Ovary (tissue), 9 donors: ENCODE data around the gene GATM. TPM values are rescaled to one million over a fixed set of nuclear protein-coding genes. Genes with fewer than 3 reads are reported as not detected.
"Not testable (repeated sequence)": the region's sequence is repeated elsewhere in the genome, so short reads cannot be mapped to it uniquely, and the experiment has no call there.

ENCODE experiments used
- DNase-seq, 5 donors: peaks; one replicate each; pipeline ENCODE4 v3.0.0-alpha.2; 2019 to 2020
- H3K27ac ChIP-seq, 2 donors: fragments of 200-600 bp; one replicate each; pipeline versions ENCODE4 v1.5.1 to v1.8.0; 2019 to 2022
- H3K27me3 ChIP-seq: fragments of 200-600 bp; one replicate; pipeline ENCODE4 v1.8.0; 2022
- H3K36me3 ChIP-seq: fragments of 200-600 bp; sonication (generic); one replicate; pipeline ENCODE4 v1.5.1; 2019
- H3K4me1 ChIP-seq: one replicate; pipeline ENCODE4 v1.8.1; 2013; ENCODE audit warnings: mild to moderate bottlenecking, moderate library complexity; ENCODE audit not compliant: insufficient read depth
- H3K4me3 ChIP-seq: fragments of 200-600 bp; sonication (generic); one replicate; pipeline ENCODE4 v1.5.1; 2017
- H3K9me3 ChIP-seq, 2 donors: fragments of 200-600 bp in 1 of 2; sonication (generic) in 1 of 2; one replicate each; pipeline versions ENCODE4 v1.5.1 to v1.8.1; 2013 to 2019; ENCODE audit warnings: mild to moderate bottlenecking in 1 of 2, moderate library complexity in 1 of 2
- EP300 ChIP-seq: sonication (generic); formaldehyde crosslinking; IDR thresholded peaks from one replicate; pipeline ENCODE4 v1.6.1; 2017; ENCODE audit warnings: antibody characterized with exemption
- POLR2A ChIP-seq: fragments of 450-650 bp; IDR thresholded peaks from one replicate; pipeline ENCODE4 v1.6.1; 2017; ENCODE audit warnings: antibody characterized with exemption, mild to moderate bottlenecking, moderate library complexity
- WGBS, 3 donors: extraction: QIAGEN DNeasy Blood & Tissue Kit in 1 of 3; methylation state at CpG; one replicate each; pipeline versions ENCODE4 v1.1.5 to v1.1.7; 2013 to 2017; 5-methylcytosine and 5-hydroxymethylcytosine counted together
- intact Hi-C, 4 donors: fragments of 100-400 bp; cut with DNase I; formaldehyde crosslinking; loops; one replicate each; pipeline versions ENCODE4 v1.11.0 to v1.15.1; 2022 to 2023
- polyA plus RNA-seq, 2 donors: library from polyadenylated mRNA; stranded (reverse); fragments of 200-250 nt in 1 of 2; fragments of 350-450 nt in 1 of 2; fragmentation: Illumina TruSeq in 1 of 2; extraction: RNeasy Lipid Tissue Mini Kit (QIAGEN cat#74804) in 1 of 2; gene quantifications; one replicate each; pipeline ENCODE4 v1.2.3, GENCODE V29; 2013 to 2014
- small RNA-seq: library from RNA; depleted of rRNA; stranded (forward); fragments of <200 nt; gene quantifications from one replicate; pipeline ENCODE3, GENCODE V24; 2016
- total RNA-seq, 7 donors: library from RNA; depleted of rRNA in 2 of 7; stranded (reverse); fragments of >200 nt in 2 of 7; fragmentation: NEBNext Ultra II Directional in 3 of 7; extraction: Animal tissue kit (Norgen Biotek cat#: 25700) in 3 of 7; gene quantifications; one replicate each; pipeline versions ENCODE4 v1.1.0 to v1.2.4, GENCODE V29; 2016 to 2023
- TF ChIP-seq, protein P1 (sequence below), 3 donors: fragments of 450-650 bp in 2 of 3; fragments of 200-600 bp in 1 of 3; IDR thresholded peaks; one replicate each; pipeline versions ENCODE4 v1.5.1 to v1.8.0; 2016 to 2022; ENCODE audit warnings: antibody characterized with exemption in 3 of 3, mild to moderate bottlenecking in 1 of 3
- donor health status: DM: no; HTN: no; CAD: no; lungs with moderate emphysema.
- donor health status: DM: no; HTN: no; CAD: no.
- donor health status: Bipolar disorder and iron deficiency.
- donor health status: DM: yes; HTN: yes; CAD: no.
- donor health status: DM: no; HTN: no; CAD: no.
- donor health status: DM: yes; HTN: yes; CAD: no.

The GATM gene
- total and polyA plus RNA-seq, 9 donors: 43.6 to 218 (median 132) TPM

DNA sequence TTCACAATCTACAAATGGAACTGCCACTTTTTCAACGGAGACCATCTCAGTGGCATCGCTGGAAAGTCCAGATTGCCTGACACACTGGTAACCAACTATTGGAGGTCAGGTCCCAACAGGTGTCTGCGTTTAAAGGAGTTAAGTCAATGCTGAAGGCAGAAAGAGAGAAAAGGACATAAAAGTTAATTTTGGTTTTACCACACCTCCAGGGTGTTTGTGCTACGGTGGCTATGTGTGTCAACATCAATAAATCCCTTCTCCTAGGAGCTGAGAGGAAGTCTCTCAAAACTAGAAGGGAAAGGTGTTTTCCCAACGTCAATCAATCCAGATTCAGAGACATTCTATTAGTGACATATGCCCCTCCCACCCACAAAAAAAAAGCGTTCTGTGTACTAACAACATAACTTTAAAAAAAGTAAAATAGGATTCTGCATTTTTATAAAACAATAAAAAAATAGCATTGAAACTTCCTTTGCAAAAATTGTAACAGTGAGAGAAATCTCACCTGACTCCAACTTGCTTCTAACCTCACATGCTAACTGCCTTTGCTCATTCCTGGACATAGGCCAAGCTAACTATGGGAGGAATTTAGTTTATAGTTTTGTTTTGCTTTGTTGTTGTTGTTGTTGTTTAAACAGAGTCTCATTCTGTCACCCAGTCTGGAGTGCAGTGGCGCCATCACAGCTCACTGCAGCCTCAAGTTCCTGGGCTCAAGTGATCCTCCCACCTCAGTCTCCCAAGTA lies 58.7 kb downstream of the GATM start:
- no peaks in the 10 kb centered on the region for H3K27me3 ChIP-seq
- no peak overlapping the region for H3K4me3 ChIP-seq
- DNase-seq: no peak
- no peaks in the 10 kb centered on the region for H3K4me1 ChIP-seq
- intact Hi-C loops: loop anchor here in 1 of 4 donors (10.0 kb wide), 1 partner anchor 975 kb away; no protein-coding TSS in a partner anchor
- H3K36me3 ChIP-seq: no peaks in the 10 kb centered on the region
- WGBS, 3 donors: 79 to 84% (median 81%) methylated on average over 7 of the region's 7 CpGs
- no peak overlapping the region for H3K27ac ChIP-seq
- TF ChIP-seq, protein P1, sequence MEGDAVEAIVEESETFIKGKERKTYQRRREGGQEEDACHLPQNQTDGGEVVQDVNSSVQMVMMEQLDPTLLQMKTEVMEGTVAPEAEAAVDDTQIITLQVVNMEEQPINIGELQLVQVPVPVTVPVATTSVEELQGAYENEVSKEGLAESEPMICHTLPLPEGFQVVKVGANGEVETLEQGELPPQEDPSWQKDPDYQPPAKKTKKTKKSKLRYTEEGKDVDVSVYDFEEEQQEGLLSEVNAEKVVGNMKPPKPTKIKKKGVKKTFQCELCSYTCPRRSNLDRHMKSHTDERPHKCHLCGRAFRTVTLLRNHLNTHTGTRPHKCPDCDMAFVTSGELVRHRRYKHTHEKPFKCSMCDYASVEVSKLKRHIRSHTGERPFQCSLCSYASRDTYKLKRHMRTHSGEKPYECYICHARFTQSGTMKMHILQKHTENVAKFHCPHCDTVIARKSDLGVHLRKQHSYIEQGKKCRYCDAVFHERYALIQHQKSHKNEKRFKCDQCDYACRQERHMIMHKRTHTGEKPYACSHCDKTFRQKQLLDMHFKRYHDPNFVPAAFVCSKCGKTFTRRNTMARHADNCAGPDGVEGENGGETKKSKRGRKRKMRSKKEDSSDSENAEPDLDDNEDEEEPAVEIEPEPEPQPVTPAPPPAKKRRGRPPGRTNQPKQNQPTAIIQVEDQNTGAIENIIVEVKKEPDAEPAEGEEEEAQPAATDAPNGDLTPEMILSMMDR (IDR thresholded peaks at IDR 0.05): no peak
- TF ChIP-seq EP300 (no peak), POLR2A (no peak)
- H3K9me3 ChIP-seq: no peaks in the 10 kb centered on the region

DNA sequence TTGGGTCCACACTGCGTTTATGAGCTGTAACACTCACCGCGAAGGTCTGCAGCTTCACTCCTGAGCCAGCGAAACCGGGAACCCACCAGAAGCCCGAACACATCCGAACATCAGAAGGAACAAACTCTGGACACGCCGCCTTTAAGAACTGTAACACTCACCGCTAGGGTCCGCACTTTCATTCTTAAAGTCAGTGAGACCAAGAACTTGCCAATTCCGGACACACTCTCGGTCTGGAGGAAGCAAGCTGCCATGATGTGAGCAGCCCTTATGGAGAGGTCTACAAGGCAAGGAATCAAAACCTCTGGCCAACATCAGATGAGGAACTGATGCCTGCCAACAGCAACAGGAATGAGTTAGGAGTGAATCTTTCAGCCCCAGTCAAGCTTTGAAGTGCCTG lies 63.4 kb downstream of the GATM start:
- Histone ChIP-seq H3K9me3 (no peaks in the 10 kb centered on the region), H3K27me3 (no peaks in the 10 kb centered on the region), H3K4me3 (no peak overlapping the region), H3K36me3 (no peaks in the 10 kb centered on the region), H3K4me1 (peaks cover 3% of the 10 kb centered on the region), H3K27ac (no peak overlapping the region)
- TF ChIP-seq, protein P1 (IDR thresholded peaks at IDR 0.05): no peak
- TF ChIP-seq EP300 (no peak), POLR2A (no peak)
- WGBS, 3 donors: 86 to 89% (median 88%) methylated on average over 13 of the region's 13 CpGs
- intact Hi-C loops: no loop called here
- DNase-seq: no peak

DNA sequence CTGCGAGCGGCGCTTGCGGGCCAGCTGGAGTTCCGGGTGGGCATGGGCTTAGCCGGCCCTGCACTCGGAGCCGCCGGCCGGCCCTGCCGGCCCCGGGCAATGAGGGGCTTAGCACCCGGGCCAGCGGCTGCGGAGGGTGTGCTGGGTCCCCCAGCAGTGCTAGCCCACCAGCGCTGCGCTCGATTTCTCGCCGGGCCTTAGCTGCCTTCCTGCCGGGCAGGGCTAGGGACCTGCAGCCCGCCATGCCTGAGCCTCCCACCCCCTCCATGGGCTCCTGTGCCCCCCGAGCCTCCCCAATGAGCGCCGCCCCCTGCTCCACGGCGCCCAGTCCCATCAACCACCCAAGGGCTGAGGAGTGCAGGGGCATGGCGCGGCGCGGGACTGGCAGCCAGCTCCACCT lies 64.2 kb downstream of the GATM start:
- DNase-seq, intact Hi-C loops, H3K9me3 ChIP-seq, H3K4me1 ChIP-seq, H3K4me3 ChIP-seq, H3K27ac ChIP-seq, H3K36me3 ChIP-seq, H3K27me3 ChIP-seq: not testable (repeated sequence)
- WGBS, 3 donors: 93 to 99% (median 94%) methylated on average over 12 to 31 of the region's 31 CpGs

Small RNAs within 50 kb of the gene (small RNA-seq; reads per million reads assigned to genes)
- gene RNU6-953P: not detected

Other genes with a start within 250 kb of the GATM start
- 1 to 10 TPM in 4 of 7 donors, under 1 TPM in 3; 0.30 to 4.1 (median 1.2) TPM for gene DUOXA1, start 248.7 kb downstream of the GATM start, total RNA-seq
- under 1 TPM; 0.51 to 0.77 TPM for gene DUOXA1, start 248.7 kb downstream of the GATM start, polyA plus RNA-seq
- gene DUOX1, start 248.6 kb downstream of the GATM start, total RNA-seq: 1 to 10 TPM in 5 of 7 donors, under 1 TPM in 2; 0.23 to 9.2 (median 2.2) TPM
- under 1 TPM; 0.47 to 0.87 TPM for gene DUOX1, start 248.6 kb downstream of the GATM start, polyA plus RNA-seq
- 10 to 100 TPM; 18.3 to 45.3 (median 30.5) TPM for gene SHF, start 190.6 kb downstream of the GATM start, total RNA-seq
- gene SHF, start 190.6 kb downstream of the GATM start, polyA plus RNA-seq: 10 to 100 TPM; 17.5 to 31.2 TPM
- under 1 TPM in 3 of 7 donors, not detected in 4; 0.12 to 0.31 (median 0.17) TPM for gene SLC28A2, start 126.3 kb downstream of the GATM start, total RNA-seq
- under 1 TPM in 1 of 2 donors, not detected in 1; 0.06 TPM for gene SLC28A2, start 126.3 kb downstream of the GATM start, polyA plus RNA-seq
- 10 to 100 TPM in 2 of 7 donors, 1 to 10 TPM in 5; 4.2 to 10.9 (median 8.8) TPM for gene SLC30A4, start 144.2 kb upstream of the GATM start, total RNA-seq
- gene SLC30A4, start 144.2 kb upstream of the GATM start, polyA plus RNA-seq: 1 to 10 TPM; 2.5 to 5.5 TPM
- gene BLOC1S6, start 208.8 kb upstream of the GATM start, total RNA-seq: 10 to 100 TPM; 34.1 to 58.3 (median 46.1) TPM
- 10 to 100 TPM; 28.8 to 32.2 TPM for gene BLOC1S6, start 208.8 kb upstream of the GATM start, polyA plus RNA-seq